Measurements from ENCODE around the gene SLC15A3.
"Not testable (repeated sequence)": the region's sequence is repeated elsewhere in the genome, so short reads cannot be mapped to it uniquely, and the experiment has no call there.

Gene SLC15A3

DNA sequence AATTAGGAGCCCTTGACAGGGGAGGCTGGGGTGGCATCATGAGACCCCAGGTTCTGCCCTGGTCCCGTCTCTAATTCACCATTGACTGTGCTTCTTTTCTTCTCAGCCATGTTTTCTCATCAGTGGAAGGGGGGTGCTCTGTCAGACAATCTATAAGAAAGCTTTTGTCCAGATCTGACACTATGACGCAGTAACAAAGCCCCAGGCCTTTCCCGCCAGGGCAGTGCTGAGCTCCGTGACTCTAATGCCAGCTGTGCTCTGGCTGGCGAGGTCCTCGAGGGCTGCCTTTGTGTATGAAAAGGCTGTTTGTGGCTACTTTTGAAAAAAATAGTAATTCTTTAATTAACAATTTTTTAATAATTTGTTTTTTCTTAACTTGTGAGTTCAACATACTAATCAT lies 22.8 kb upstream of the SLC15A3 start:
- DNase-seq (ENCODE audit: low read depth) = no peak

DNA sequence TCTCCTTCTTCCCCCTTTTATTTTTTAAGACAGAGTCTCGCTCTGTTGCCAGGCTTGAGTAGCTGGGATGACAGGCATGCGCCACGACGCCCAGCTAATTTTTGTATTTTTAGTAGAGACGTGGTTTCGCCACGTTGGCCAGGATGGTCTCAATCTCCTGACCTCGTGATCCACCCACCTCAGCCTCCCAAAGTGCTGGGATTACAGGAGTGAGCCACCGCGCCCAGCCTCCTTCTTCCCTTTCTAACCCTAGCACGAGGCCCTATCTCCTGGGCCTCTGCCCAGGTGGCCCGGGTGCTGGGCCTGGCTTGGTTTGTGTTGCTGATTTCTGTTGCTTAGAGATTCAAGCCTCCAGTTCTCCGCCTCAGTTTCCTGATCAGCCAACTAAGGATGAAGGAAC lies 22.3 kb upstream of the SLC15A3 start:
- not testable (repeated sequence) for DNase-seq (ENCODE audit: low read depth)

DNA sequence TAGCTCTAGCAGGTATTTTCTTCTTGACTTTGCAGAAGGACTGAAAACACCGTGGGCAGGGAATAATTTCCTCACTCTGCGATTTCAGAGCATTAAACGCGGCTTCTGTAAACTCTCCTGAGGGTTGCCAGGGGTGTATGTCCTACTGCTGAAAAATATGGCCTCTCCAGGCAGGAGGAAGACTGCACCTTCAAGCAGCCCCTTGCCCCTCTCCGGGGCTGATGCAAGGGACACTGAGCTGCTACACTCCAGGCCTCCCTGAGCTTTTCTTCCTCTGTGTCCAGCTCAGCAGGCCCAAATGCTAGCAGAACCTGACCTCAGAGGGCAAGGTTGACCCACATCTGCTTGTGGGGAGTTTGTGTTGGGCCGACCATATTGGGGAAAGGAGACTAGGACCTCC lies 21.7 kb upstream of the SLC15A3 start:
- DNase-seq (ENCODE audit: low read depth) = no peak

DNA sequence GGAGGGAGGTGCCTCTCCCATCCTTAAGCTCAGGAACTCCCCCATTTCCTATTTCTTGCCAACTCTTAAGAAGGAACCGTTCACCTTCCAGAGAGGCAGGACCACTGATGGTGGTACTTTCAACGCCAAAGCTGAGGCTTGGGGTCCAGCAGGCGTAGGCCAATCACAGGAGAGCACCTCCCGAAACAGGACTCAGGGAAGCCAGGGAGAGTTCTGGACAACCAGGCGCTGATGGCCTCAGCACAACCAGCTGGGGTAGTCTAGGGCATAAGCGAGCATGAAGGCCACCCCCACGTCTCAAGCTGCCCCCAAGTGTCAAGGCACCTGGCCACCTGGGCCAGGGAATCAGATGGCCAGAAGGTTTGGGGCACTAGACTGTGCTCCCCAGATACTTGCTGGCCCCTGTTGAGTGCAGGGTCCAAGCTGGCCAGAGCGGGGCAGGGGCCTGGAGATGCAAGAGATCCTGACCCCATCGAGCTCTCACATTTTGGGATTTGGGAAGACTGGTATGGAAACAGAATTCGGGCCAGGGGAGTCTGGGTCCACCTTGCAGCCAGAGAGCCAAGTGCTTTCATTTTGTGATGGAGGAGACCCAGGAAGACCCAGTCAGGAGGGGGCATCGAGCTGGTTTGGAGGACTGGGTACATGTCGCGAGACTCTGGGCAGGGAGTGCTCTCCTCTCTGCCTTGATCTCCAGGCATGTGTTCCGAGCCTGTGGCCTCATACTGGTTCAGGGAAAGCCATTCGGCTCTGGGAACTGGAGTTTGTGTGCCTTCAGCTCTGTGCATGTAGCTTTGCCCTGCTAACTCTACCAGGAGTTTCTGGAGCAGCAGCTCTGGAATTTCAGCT lies 20.4 kb upstream of the SLC15A3 start:
- DNase-seq (ENCODE audit: low read depth) = no peak

DNA sequence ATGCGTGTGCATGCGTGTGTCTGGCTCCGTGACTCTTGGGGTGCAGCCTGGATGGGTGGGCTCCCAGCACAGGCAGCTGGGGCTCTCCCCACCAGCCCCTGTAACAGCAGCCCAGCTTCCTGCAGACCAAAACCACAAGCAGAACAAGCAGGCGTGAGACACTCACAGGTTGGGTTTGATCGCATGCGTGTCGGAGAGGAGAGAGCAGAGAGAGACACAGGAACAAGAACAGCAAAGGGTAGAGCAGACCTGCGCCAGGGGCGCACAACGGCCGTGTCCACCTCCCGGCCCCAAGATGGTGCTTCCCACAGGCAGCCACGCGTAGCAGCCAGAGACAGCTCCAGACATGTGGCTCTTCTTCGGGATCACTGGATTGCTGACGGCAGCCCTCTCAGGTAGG lies 19.5 kb upstream of the SLC15A3 start, which contains the start of gene CD6:
Gene CD6 (plus strand): TSS at position 161 of the 400 bp plus-strand sequence. CDS start 186 bp downstream, at position 347.
- no peak for DNase-seq (ENCODE audit: low read depth)

DNA sequence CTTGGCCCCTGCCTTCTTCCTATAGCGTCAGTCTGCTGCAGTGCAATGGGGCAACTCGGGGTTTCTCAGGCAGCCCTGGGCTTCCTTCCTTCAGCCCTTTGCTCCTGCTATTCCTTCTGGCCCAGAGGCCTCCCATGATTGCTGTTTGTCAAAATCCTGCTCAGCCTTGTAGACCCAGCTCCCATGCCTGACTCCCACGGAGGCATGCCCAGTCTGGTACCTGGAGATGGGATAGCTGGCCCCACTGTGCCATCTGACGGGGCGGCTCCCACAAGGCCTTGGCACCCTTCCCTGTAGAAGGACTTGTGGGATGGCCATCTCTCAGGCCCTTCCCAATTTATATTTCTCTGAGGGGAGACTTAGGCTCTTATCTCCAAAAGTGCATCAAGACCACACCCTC lies 18.9 kb upstream of the SLC15A3 start:
- no peak for DNase-seq (ENCODE audit: low read depth)

DNA sequence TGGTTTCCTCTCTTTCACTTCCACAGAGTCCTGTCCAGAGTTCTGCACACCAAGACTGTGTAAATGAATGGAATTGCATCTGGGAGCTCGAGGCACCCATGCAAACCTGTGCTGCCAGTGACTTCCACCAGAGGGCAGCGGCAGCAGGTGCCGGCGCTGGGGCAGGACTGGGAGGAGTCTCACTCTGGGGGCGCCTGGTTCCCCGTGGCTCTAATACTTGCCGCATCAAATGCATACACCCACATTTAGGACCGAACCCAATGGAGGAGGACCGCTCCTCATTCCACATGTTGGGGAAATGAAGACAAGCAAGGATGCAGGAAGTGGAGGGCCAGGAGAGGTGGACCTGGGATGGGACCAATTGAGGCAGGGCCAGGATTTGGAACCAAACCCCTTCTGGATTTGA lies 18.4 kb upstream of the SLC15A3 start:
- DNase-seq (ENCODE audit: low read depth) = no peak

DNA sequence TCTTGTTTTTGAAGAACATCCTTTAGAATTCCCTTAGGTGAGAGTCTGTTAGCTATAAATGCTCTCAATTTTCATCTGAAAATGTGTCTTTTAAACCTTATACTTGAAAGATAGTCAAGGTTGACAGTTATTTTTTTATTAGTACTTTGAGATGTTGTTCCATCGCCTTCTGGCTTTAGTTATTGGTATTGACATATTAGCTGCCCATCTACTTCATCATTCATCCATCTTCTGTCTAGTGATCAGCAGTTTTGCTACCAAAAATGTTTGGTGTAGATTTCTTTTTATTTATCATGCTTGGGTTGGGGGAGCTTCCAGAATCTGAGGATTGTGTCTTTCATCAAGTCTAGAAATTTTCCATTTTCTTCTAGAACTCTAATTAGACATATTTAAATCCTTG lies 16.2 kb upstream of the SLC15A3 start:
- DNase-seq (ENCODE audit: low read depth) = no peak

DNA sequence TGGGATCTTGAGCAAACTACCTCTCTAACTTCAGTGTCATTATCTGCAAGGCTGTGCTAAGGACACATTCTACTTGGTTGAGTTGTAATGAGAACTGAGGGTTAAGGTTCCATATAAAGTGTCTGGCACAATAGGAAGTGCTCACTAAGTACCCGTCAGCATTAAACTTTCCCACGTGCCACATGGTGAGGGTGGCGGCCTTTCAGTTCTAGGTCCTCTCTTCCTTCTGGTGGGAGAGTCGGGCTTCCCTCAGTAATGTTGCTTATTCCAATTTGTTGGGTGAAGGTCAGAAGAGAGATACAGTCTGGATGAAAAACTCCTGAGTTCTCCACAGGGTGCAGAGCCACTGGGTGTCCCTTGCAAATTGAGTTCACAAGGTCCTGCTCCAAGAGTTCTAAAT lies 14.9 kb upstream of the SLC15A3 start:
- no peak for DNase-seq (ENCODE audit: low read depth)

DNA sequence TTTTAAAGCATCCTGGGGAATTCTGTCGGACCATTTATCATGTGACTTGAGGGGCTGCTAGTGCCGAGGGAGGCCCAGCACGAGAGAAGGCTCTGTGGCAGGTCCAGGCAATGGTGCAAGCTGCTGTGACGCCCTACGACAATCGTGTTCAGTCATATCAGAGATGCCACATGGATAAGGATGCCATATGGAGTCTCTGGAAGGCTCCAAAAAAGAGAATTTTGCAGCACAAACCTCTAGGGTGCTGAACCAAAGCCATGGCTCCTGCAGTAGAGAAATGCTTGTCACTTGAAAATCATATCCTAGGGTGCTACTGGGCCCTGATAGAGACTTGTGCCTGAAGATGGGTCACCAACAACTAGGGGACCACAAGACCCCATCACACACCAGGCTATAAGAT lies 12.8 kb upstream of the SLC15A3 start:
- no peak for DNase-seq (ENCODE audit: low read depth)

DNA sequence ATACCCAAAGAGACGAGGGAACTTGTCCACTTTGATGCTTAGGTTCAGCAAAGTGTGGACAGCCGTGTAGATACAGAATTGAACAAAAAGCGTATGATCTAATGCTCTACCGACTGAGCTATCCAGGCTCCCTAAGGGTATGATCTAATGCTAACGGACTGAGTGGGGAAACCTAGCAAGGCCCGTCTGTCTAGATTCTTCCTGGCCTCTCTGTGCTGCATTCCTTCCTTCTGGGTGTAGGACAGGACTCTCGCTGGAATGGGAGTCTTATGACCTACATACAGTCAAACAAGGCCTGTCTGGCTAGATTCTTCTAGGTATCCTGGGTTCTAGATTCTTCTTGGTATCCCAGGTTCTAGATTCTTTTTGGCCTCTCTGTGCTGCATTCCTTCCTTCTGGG lies 8.4 kb upstream of the SLC15A3 start:
- no peak for DNase-seq (ENCODE audit: low read depth)

DNA sequence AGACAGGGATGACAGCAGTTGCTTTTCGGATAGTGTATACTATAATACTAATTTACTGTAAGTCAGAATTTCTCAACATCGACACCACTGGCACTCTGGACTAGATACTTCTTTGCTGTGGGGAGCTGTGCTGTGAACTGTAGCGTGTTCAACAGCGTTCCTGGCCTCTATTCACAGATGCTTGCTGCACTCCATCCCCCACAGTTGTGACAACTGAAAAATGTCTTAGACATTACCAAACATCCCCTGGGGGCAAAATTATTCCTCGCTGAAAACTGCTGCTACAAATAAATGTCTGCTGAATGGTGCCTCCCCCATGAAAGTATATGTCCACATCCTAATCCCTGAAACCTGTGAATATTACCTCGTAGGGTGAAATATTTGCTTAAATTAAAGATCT lies 7.5 kb upstream of the SLC15A3 start:
- no peak for DNase-seq (ENCODE audit: low read depth)

DNA sequence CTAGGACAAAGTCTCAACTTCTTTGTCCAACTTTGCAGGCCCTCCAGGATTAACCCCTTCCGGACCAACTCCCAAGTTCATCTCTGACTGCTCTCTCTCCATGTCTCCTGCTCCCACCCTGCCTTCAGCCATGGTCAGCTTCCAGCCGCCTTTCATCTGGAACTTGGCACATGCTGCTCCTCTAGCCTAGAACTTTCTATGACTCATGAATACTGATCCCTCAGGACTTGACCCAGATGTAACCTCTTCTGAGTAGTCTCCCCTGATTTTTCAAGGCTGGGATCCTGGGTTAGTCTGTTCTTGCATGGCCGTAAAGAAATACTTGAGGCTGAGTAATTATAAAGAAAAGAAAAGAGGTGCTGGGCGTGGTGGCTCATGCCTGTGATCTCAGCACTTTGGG lies 5.2 kb upstream of the SLC15A3 start:
- no peak for DNase-seq (ENCODE audit: low read depth)

DNA sequence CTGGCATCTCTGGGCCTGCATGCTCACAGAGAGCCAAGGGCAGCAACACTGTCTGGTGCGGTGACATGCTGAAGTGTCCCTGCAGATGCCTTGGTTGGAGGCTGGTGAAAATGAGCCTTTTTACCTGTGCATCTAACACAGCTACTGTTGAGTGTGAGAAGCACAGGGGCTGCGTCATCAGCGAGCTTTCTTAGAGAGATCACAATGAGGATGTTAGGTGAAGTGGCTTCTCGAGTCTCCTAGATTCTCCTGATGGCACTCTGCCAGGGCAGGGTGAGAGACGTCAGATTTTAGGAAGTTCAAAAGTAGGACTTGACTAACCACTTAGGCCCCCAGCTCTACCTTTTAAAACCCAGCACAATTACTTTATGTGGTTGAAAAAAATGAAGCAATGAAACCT lies 3.6 kb upstream of the SLC15A3 start:
- DNase-seq (ENCODE audit: low read depth) = no peak

DNA sequence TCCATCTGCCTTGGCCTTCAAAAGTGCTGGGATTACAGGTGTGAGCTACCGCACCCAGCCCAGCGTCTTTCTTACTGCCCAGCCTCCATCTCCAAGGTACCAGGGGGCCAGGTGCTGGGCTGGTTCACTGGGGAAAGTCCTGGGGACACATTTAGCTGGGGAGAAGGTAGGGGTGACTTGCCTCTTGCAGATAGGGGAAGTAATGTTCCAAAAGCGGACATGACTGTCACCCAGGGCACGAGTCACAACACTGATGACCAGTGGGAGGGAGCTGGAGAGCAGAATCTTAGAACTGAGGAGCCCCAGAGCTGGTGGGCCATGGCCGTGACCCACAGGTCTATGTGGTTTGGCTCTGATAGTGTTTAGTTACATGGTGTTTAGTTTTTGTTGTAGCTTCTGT lies 2.4 kb upstream of the SLC15A3 start:
- no peak for DNase-seq (ENCODE audit: low read depth)

DNA sequence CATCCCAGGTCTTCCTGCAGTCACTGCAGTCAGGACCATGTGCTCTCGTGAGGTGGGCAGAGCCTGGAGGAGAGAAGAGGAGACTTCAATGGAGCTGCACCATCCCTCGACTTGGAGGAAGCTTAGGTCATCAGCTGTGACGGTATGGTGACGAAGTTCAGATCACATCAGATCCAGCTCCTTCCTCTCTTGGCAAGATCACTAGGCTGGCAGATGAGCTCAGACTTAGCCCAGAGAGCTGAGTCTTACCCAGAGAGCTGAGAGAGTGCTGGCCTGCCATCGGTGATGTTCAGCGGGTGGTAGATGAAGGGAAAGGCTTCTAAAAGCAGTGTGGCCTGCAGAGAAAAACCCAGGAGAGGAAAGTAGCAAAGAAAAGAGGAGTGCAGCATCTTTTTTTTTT lies 1.8 kb upstream of the SLC15A3 start:
- no peak for DNase-seq (ENCODE audit: low read depth)

DNA sequence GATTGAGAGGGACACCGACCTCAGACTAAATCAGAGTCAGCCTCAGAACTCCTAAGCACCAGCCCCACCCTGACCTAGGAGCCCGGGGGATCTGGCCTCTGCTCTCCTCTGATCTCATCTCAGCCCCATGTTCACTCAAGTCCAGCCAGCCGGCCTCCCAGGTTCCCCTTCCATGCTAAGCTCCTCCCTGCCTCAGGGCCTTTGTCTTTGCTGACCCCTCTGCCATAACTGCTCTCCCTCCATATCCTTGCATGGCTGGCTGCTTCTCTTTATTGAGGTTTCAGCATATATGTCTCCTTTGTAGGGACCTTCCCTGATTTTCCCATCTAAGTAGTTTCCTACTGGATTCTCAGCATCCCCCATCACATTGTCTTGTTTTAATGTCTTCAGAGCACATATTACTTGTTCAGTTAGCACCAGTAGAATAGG lies 780 bp upstream of the SLC15A3 start:
- no peak for DNase-seq (ENCODE audit: low read depth)

DNA sequence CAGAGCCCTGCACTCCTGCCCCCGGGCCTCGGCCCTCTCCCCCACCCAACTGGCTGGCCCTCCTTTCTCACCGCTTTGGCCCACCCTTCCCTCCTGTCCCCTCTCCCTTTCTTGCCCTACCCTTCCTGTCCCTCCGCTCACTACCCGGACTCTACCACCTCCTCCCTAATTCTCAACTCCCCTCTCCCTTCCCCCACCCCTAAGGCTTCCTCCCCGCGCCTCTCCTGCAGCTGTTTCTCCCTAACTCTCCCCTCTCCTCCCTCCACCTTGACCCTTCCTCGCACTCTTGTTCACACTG lies 421 bp downstream of the SLC15A3 start:
- no peak for DNase-seq (ENCODE audit: low read depth)

DNA sequence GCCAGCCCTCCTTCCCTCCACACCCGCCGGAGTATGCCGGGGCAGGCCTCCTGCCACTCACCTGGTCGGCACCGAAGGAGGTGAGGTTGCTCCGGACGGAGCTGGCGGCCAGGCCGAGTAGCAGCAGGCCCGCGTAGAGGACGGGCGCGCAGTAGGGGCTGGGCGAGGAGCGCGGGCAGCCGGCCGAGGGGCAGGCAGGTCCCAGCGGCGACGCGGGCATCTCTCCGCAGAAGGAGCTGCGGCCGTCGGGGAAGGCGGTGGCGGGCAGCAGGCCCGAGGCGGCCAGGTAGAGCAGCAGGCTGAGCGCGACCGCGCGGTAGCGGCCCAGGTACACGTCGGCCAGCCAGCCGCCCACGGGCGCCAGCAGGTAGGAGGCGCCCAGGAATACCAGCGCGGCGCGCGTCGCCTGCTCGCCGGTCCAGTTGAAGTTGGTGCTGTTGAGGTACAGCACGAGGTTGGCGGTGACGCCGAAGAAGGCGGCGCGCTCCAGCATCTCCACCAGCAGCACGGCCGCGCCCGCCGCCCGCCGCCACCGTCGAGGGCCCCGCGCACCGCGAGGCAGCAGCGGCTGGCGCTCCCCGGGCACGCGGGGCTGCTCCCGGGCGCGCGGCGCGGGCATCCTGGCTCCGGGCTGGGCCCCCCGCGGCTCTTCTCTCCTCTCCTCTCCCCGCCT lies 907 bp downstream of the SLC15A3 start:
- no peak for DNase-seq (ENCODE audit: low read depth)

DNA sequence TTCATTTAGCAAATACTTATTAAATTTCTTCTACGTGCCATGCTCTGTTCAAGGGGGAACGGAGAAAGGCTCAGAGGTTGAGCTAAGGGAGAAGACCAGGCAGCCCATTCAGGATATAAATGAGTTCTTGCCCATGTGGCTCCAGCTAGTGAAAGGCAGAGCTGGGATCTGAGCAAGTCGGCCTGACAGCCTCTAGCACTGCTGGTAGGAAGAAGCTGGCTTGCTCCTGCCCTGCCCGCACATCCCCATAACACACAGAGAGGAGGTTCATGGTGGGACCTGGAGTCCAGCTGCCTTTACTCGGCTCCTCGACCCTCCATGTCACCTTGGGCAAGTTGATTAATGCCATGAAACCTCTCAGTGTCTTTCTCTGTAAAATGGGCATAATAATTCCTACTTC lies 2.0 kb downstream of the SLC15A3 start:
- DNase-seq (ENCODE audit: low read depth) = no peak

DNA sequence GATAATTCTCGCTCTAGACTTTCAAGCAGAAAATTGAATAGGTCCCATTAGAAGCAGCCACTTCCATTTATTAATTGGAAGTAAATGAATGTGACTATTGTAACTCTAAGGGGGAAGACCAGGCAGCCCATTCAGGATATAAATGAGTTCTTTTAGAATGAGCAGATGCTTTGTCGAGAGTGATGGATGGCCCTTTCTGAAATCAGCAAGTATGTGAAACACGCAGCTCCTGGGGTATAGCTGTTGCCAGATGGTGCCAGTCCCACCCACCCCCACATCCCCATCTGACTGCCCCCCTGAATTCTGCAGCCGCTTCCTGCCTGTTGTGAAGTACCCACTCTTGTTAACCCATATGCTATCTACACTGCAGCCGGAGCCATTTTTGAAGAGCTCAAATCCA lies 3.7 kb downstream of the SLC15A3 start:
- no peak for DNase-seq (ENCODE audit: low read depth)

DNA sequence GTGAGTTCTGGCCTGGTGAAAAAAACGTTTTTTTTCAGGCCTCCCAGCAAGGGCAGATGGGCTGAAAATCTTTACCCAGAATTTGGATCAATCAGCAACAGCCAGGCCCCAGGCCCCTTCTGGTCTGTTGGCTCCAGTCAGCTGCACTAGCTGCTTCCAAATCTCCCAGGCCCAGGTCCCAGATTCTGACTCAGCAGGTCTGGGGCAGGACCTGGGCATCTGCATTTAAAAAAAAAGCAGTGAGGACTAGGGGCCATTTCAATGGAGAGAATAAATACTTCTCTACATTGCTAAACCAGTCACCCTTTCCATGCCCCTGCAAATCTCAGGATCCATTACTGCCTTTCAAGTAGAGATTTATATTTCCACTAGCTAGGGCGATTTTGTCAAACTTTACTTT lies 4.3 kb downstream of the SLC15A3 start:
- no peak for DNase-seq (ENCODE audit: low read depth)

DNA sequence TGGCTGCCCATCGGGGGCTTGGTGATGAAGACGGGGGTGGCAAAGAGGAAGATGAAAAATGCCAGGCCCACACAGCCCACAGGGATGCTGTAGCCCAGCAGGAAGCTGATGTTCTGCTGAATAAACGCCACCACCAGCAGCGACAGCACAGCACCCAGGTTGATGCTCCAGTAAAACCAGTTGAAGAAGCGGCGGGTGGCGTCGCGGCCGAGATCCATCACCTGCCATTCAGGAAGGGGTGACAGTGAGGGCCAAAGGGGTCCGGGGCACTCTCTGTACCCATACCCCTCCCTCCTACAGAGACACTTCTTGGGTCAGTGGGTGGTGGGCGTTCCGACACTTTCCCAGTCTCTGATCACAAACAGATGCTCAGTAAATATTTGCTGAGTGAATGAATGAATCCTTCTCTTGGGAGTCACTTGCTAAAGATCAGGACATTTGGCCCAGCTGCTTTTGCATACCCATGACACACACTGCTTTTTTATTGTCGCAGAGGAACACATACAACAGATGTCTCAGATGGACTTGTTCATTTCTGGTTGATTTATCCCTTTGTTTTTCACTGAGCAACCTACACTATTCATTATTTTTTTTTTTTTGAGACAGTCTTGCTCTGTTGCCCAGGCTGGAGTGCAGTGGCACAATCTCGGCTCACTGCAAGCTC lies 5.2 kb downstream of the SLC15A3 start:
- no peak for DNase-seq (ENCODE audit: low read depth)
